Stimulated activated CD4-positive, alpha-beta T cell treated with anti-CD3 and anti-CD28 coated beads, Interleukin-4, amount 100 ng/mL, for 24 hours (primary cell): ENCODE measurements around the gene ADAMTS17.
A peak's percentile ranks its signal among the peaks of the same experiment; 100 is the strongest.

Experiments
- DNase-seq: peaks from one replicate; pipeline ENCODE4 v3.0.0-alpha.2; 2020

Gene ADAMTS17

DNA sequence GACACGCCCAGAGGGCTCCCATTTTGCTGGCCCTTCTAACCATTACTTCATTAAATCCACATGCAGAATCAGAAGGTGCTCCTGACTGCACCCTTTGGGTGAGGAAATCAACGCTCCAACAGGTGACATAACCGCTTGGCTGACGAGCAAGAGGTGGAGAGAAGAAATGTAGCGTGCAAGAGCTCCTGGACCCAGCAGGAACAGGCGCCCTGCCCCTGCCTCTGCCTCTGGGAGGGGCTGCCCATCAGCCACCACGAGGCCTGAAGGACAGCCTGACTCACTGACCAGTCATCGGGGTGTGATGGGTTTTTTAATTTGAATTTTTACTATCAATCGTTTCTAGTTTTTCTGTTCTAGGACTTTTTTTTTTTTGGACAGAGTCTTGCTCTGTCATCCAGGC, 218.2 kb downstream of the ADAMTS17 start:
- no peak for DNase-seq

- no peak for DNase-seq
Measured at GRCh38 chr15:100121285-100121684, 220.5 kb downstream of the ADAMTS17 start.

- DNase-seq, result no peak
Measured at GRCh38 chr15:100120111-100120510, 221.7 kb downstream of the ADAMTS17 start.

- no peak for DNase-seq
Measured at GRCh38 chr15:100118546-100118945, 223.2 kb downstream of the ADAMTS17 start.

DNA sequence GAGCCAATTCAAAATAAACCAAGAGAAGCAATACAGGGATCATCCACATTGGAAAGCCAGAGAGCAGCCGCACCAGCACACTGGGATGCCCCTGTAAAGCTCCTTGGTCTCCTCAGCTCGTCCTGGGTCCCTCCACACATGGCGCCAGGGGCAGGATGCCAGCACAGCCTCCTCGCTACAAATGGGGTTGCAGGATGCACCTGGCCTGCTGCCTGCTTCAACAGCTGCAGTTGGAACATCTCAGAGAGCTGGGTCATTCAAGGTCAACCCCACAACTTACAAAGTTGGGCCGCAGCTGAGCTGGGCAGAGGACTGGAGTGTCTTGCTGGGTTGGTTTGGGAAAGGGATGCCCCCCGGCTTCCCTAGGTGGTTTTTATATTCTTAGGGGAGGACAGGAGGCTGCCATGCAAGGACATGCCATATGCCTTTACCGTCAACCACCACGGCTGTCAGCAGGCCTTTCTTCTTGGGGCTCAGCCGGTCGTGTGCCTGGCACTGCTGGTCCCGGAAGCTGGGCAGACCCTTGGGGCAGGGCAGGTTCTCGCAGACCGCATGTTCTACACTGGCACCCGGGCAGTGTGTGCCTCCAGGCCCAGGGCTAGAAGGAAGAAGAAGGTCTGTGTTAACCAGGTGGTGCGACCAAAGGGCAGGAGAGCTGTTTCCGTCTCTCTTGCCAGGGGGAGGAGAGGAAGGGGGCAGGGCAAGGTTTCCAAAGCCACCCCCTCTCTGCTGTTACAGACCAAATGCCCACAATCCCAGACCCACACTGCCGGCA, 225.2 kb downstream of the ADAMTS17 start:
- no peak for DNase-seq

GRCh38 chr15:100115711-100116090, 226.1 kb downstream of the ADAMTS17 start:
- DNase-seq, result no peak

- no peak for DNase-seq
Measured at GRCh38 chr15:100115066-100115710, 226.6 kb downstream of the ADAMTS17 start.

- no peak for DNase-seq
Measured at GRCh38 chr15:100114571-100114970, 227.2 kb downstream of the ADAMTS17 start.

GRCh38 chr15:100114100-100114499, 227.7 kb downstream of the ADAMTS17 start:
- no peak for DNase-seq

DNA sequence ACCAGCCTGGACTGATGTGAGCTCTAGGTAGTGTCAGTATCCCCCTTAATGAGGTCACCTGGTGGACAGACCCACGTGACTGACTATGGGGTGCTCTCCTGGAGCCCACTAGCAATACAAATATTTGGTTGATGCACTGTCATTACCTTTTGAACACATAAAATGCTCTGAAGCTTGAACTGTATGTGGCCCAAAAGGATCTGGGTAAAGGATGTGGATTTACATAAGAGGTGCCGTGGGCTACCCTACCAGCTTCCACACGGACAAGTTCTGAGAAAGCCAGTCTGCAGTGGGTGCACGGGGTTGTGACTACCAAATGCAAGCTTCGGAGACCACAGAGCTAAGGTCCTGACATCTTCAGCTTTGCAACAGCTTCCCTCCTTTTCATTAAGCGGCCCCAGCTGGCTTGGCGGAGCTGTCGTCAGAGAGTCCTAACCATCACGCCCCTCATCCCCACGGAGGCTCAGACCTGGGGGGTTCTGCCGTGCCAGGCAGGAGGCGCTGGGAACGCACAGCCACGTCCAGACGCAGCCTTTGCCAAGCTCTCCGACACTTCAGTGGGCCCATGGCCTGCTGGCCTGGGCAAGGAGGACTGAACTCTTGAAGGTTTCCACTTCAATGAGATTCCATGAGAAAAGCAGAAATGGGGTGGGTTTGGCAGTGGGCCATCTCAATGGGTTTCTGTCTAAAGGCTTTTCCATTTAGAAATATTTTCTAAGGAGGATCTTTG, 228.3 kb downstream of the ADAMTS17 start:
- DNase-seq, result no peak

DNA sequence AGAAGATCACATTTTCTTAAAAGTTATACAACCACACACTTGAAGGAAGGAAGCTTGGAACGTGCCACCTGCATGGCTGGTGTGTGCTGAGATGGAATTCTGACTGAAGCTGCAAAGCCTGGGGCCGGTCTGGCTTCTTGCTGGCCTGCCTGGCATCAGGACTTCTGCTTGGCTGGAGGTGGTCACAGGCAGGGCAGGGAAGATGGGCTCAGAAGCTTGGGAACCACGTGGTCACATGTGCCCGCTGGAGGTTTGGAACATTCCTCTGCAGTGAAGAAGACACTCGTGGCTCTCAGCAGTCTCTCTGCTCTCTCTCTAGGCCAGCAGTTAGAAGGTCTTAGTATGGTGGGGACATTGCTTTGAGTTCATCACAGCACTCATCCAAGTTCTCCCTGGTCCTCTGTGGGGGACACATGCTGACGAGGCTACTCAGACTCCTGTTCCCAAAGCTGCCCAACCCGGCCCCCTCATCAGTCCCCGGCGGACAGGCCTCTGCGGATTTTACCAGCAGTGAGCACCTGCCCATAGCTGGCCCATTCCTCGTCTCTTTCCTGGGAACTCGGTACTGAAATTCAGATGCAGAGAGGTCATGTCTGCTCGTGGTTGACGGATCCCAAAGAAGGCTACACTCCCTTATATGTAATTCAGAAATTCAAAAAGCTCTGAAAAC, 229.0 kb downstream of the ADAMTS17 start:
- no peak for DNase-seq

- no peak for DNase-seq
Measured at GRCh38 chr15:100112061-100112420, 229.7 kb downstream of the ADAMTS17 start.

DNA sequence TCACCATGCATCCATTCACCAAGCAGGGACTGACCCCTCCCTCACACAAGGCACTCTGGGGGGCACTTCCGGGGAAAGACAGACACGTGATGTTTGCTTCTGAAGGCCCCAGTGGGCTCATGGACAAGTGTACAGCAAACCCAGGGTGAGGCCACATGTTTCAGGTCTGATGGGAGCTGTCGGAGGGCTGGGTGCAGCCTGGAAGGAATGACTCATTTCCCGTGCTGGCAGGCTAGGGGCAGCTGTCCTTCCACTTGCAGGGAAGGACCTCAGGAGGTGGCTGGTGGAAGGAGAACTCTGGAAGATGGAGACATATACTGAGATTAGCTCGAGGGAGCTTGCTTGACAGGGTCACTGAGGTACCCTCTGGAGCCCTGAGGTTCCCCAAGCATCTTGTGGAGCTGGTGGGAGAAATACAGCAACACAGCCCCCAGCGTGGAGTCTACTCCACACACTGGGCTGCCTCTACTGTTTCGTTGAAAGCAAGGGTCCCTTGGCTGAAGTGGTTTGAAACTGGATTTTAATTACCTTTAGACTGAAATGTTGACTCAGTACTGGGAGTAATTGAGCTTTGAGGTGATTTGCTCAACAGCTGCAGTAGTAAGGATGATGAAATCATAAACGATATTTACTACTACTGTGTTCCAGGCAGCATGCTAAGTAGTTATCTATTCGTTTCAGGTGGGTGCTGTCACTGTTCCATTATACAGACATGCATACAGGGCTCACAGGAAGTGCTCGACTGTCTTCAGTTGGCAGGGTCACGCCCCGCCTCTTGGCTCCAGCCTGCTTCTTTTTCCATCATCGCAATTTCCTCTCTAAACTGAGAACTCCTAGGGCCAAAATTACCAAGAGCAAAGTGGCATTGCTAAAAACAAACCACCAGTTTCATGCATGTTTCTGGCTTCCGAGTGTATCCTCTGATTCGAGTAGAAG, 230.4 kb downstream of the ADAMTS17 start:
- peak; percentile 44 for DNase-seq

DNA sequence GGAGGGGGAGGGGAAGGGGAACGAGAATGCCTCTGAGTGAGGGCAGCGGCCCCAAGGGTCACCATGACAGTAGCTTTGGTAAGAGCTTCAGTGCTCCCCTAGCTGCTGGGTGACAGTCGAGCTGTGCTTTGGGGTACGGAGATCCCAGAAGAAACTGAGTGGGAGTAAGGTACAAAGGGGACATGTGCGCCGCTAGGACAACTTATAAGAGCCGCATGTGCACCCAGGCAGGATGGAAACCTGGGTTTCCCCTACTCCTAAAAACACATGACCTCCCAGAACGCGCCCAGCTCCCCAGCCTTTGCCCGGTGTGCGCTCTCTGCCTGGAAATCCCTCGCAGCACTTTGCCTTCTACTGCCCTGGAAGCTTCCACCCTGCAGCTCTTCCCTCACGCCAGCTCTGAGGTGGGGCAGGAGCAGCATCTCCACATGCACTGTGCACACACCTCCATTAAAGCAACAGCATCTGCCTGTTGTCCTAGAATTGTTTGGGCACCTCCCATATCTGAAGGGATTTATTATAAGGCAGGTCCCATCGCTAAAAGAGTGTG, 232.2 kb downstream of the ADAMTS17 start:
- no peak for DNase-seq

GRCh38 chr15:100108846-100109245, 232.9 kb downstream of the ADAMTS17 start:
- no peak for DNase-seq

DNA sequence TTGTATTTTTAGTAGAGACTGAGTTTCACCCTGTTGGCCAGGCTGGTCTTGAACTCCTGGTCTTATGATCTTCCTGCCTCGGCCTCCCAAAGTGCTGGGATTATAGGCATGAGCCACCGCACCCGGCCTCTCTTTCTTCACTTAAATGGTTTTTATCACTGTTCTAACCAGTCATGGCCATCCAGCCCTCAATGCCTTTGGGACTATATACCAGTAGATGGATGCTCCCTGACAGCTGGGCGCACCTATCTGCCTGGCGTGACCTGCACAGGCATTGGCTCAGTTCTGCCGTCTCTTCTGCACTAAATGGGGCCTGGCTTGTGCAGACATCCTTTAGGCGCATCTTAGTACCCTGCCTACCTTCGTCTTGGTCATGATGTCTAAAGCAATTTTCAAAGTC, 233.4 kb downstream of the ADAMTS17 start:
- no peak for DNase-seq

- no peak for DNase-seq
Measured at GRCh38 chr15:100107606-100108225, 234.1 kb downstream of the ADAMTS17 start.

DNA sequence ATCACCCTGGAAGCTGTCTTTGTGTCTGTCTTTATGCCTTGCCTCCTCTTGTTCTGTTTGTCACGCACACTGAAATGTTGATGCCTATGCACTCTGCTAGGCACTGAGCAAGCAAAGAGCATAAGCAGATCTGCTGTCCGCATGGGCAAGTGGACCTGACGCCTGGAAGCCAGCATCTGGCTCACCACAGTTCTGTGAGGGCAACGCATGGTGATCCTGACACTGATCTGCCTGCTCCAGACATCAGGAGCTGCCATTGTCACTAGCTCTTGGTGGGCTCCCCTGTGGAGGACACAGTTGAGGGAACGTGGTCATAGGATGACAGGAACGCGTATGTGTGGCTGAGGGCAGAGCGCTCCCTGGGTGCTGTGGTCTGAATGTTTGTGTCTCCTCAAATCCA, 234.6 kb downstream of the ADAMTS17 start:
- no peak for DNase-seq

DNA sequence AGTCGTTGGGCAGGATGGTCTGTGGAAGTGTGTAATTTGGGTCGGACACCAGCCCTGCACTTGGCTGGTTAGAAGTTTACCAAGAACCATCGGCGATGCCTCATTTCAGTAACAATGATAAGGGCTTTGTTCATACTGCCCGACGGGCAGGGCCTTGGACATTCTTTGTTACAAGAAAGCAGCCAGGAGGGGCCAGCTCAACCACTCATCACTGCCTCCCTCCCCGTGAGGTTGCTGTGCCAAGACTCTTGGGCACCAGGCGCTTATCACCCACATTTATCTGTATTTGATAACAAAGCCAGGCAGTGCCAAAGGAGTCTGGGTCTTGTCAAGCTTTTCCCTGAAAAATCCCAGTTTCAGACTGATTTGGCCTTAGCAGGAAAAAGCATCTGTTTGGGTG, 235.0 kb downstream of the ADAMTS17 start:
- DNase-seq, result no peak

DNA sequence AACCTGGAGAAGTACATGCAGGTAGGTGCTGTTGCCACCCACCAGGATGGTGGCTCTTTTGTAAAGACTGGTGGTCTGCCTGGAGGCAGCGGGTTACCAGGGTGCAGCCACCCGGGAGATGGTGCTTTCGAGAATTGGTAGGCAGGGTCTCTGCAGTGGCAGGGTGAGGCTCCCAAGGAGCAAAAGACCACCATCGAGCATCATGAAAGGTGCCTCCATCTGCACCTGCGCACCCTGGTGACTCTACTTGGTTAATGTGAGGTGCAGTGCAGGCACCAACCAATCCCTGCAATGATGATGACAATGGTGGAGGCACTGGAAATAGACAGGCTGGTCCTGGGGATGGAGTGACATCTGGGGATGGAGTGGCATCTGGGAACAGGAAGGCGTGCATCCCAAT, 236.7 kb downstream of the ADAMTS17 start:
- no peak for DNase-seq

- no peak for DNase-seq
Measured at GRCh38 chr15:100104245-100104644, 237.5 kb downstream of the ADAMTS17 start.

DNA sequence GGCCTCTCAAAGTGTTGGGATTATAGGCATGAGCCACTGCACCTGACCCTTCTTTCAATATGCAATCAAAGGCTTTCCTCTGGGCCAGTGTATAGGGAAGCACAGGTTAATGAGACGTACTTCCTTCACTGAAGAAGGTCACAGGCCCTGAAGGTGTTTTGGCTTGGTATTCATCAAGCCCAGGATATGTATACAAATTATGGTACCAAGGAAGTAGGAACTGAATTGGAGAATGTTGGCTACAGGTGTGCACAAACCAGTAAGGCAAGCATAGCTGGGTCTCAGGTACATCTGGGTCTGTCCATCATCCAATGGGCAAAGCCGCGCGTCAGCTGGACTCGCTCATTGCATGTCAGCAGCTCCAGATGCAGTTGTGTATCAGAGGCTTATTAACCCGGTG, 237.9 kb downstream of the ADAMTS17 start:
- no peak for DNase-seq
